ENCODE results near the gene LRP11. TPM values are rescaled to one million over a fixed set of nuclear protein-coding genes. Genes with fewer than 3 reads are reported as not detected.

LRP11 gene
- total RNA-seq, 5 donors from 2014 or later (not counting 1 experiment from before 2014, with no cell fraction given), result 2.1 to 4.3 (median 2.7) TPM; not detected in 1

- Mint-ChIP-seq H3K9me3 (no peaks in the 10 kb centered on the region), H3K4me1 (peaks cover 0 to 11% (median 6%) of the 10 kb centered on the region in 3 donors), H3K4me3 (no peak overlapping the region), H3K27ac (no peak overlapping the region), H3K36me3 (no peaks in the 10 kb centered on the region), H3K27me3 (peaks cover 8 to 23% of the 10 kb centered on the region in 2 donors)
- H3K36me3 ChIP-seq (ENCODE audit: control insufficient read depth in 2 of 2, extremely low read depth in 1 of 2, insufficient read depth in 1 of 2, low read length in 1 of 2), result no peaks in the 10 kb centered on the region
- CTCF ChIA-PET, result no interaction called here
- H3K27me3 ChIP-seq (replicated peaks in 1 of 2; ENCODE audit: control insufficient read depth in 2 of 2, extremely low read depth in 1 of 2, insufficient read depth in 2 of 2, low read length in 1 of 2), result peaks cover 2 to 19% of the 10 kb centered on the region in 2 experiments
- POLR2A ChIA-PET, result no interaction called here
- H3K27ac ChIP-seq (ENCODE audit: low read length), result no peak overlapping the region
- H3K9me3 ChIP-seq, result no peaks in the 10 kb centered on the region
- H3K4me3 ChIP-seq (ENCODE audit: control insufficient read depth in 1 of 2, extremely low read depth in 1 of 2, low read length in 1 of 2), result no peak overlapping the region
- 100% methylated on average over 2 of the region's 7 CpGs for WGBS (ENCODE audit: insufficient coverage)
- ATAC-seq (replicated peaks in 1 of 4) (no peak), DNase-seq (no peak)
- peaks cover 0 to 10% of the 10 kb centered on the region in 2 experiments for H3K4me1 ChIP-seq (ENCODE audit: control insufficient read depth in 1 of 2, extremely low read depth in 1 of 2, insufficient read depth in 2 of 2, low read length in 2 of 2)
These were observed 4.8 kb downstream of the LRP11 start for GRCh38 chr6:149859368-149859767.

GRCh38 chr6:149857541-149857940 lies 6.6 kb downstream of the LRP11 start:
- POLR2A ChIA-PET, result no interaction called here
- Mint-ChIP-seq H3K27me3 (peaks cover 8 to 23% of the 10 kb centered on the region in 2 donors), H3K9me3 (no peaks in the 10 kb centered on the region), H3K4me3 (no peak overlapping the region), H3K27ac (no peak overlapping the region), H3K4me1 (peaks cover 2 to 11% (median 4%) of the 10 kb centered on the region in 3 donors), H3K36me3 (no peaks in the 10 kb centered on the region)
- peaks cover 2 to 24% of the 10 kb centered on the region in 2 experiments for H3K27me3 ChIP-seq (replicated peaks in 1 of 2; ENCODE audit: control insufficient read depth in 2 of 2, extremely low read depth in 1 of 2, insufficient read depth in 2 of 2, low read length in 1 of 2)
- WGBS (ENCODE audit: insufficient coverage), result 95% methylated on average over 3 of the region's 5 CpGs
- no peak for DNase-seq
- peaks cover under 1 to 2% of the 10 kb centered on the region in 2 experiments for H3K4me1 ChIP-seq (ENCODE audit: control insufficient read depth in 1 of 2, extremely low read depth in 1 of 2, insufficient read depth in 2 of 2, low read length in 2 of 2)
- CTCF ChIA-PET, result interaction anchor here in 1 of 2 donors (1.5 kb wide), 1 partner anchor 48 kb away, joined by 3 read pairs; no protein-coding TSS in a partner anchor
- no peak overlapping the region for H3K27ac ChIP-seq (ENCODE audit: low read length)
- H3K4me3 ChIP-seq (ENCODE audit: control insufficient read depth in 1 of 2, extremely low read depth in 1 of 2, low read length in 1 of 2), result no peak overlapping the region
- no peaks in the 10 kb centered on the region for H3K9me3 ChIP-seq
- no peak for ATAC-seq (replicated peaks in 1 of 4)
- no peaks in the 10 kb centered on the region for H3K36me3 ChIP-seq (ENCODE audit: control insufficient read depth in 2 of 2, extremely low read depth in 1 of 2, insufficient read depth in 1 of 2, low read length in 1 of 2)

GRCh38 chr6:149856256-149856994 lies 7.7 kb downstream of the LRP11 start:
- Mint-ChIP-seq H3K4me1 (peaks cover 10 to 15% (median 12%) of the 10 kb centered on the region in 3 donors), H3K4me3 (no peak overlapping the region), H3K27ac (no peak overlapping the region), H3K27me3 (peaks cover 4 to 23% of the 10 kb centered on the region in 2 donors), H3K36me3 (no peaks in the 10 kb centered on the region), H3K9me3 (no peaks in the 10 kb centered on the region)
- Histone ChIP-seq H3K9me3 (no peaks in the 10 kb centered on the region), H3K4me1 (ENCODE audit: control insufficient read depth in 1 of 2, extremely low read depth in 1 of 2, insufficient read depth in 2 of 2, low read length in 2 of 2) (peaks cover 2 to 3% of the 10 kb centered on the region in 2 experiments), H3K4me3 (ENCODE audit: control insufficient read depth in 1 of 2, extremely low read depth in 1 of 2, low read length in 1 of 2) (no peak overlapping the region), H3K36me3 (ENCODE audit: control insufficient read depth in 2 of 2, extremely low read depth in 1 of 2, insufficient read depth in 1 of 2, low read length in 1 of 2) (no peaks in the 10 kb centered on the region), H3K27ac (ENCODE audit: low read length) (no peak overlapping the region), H3K27me3 (replicated peaks in 1 of 2; ENCODE audit: control insufficient read depth in 2 of 2, extremely low read depth in 1 of 2, insufficient read depth in 2 of 2, low read length in 1 of 2) (peaks cover 2 to 20% of the 10 kb centered on the region in 2 experiments)
- no peak for ATAC-seq (replicated peaks in 1 of 4)
- WGBS (ENCODE audit: insufficient coverage), result 97% methylated on average over 5 of the region's 10 CpGs
- no peak for DNase-seq
- CTCF ChIA-PET, result interaction anchor here in 1 of 2 donors (1.5 kb wide), 1 partner anchor 49 kb away, joined by 3 read pairs; no protein-coding TSS in a partner anchor
- POLR2A ChIA-PET, result no interaction called here

GRCh38 chr6:149855741-149856140 lies 8.4 kb downstream of the LRP11 start:
- H3K27ac Mint-ChIP-seq, result no peak overlapping the region
- H3K27me3 Mint-ChIP-seq, result peaks cover 0 to 18% of the 10 kb centered on the region in 2 donors
- Histone ChIP-seq H3K27me3 (replicated peaks in 1 of 2; ENCODE audit: control insufficient read depth in 2 of 2, extremely low read depth in 1 of 2, insufficient read depth in 2 of 2, low read length in 1 of 2) (peaks cover 1 to 19% of the 10 kb centered on the region in 2 experiments), H3K36me3 (ENCODE audit: control insufficient read depth in 2 of 2, extremely low read depth in 1 of 2, insufficient read depth in 1 of 2, low read length in 1 of 2) (no peaks in the 10 kb centered on the region), H3K4me3 (ENCODE audit: control insufficient read depth in 1 of 2, extremely low read depth in 1 of 2, low read length in 1 of 2) (no peak overlapping the region), H3K4me1 (ENCODE audit: control insufficient read depth in 1 of 2, extremely low read depth in 1 of 2, insufficient read depth in 2 of 2, low read length in 2 of 2) (peaks cover 2 to 3% of the 10 kb centered on the region in 2 experiments), H3K9me3 (no peaks in the 10 kb centered on the region), H3K27ac (ENCODE audit: low read length) (no peak overlapping the region)
- H3K36me3 Mint-ChIP-seq, result no peaks in the 10 kb centered on the region
- no peak for DNase-seq
- ChIA-PET CTCF (no interaction called here), POLR2A (no interaction called here)
- peaks cover 10 to 16% (median 14%) of the 10 kb centered on the region in 3 donors for H3K4me1 Mint-ChIP-seq
- no peak overlapping the region for H3K4me3 Mint-ChIP-seq
- no peak for ATAC-seq (replicated peaks in 1 of 4)
- WGBS (ENCODE audit: insufficient coverage), result no CpG with 5 or more reads among the region's 2 CpGs
- no peaks in the 10 kb centered on the region for H3K9me3 Mint-ChIP-seq

GRCh38 chr6:149855040-149855654 lies 9.0 kb downstream of the LRP11 start:
- no peak for ATAC-seq (replicated peaks in 1 of 4)
- Mint-ChIP-seq H3K27ac (no peak overlapping the region), H3K4me3 (no peak overlapping the region), H3K9me3 (no peaks in the 10 kb centered on the region), H3K4me1 (peaks cover 10 to 16% (median 14%) of the 10 kb centered on the region in 3 donors), H3K27me3 (peaks cover 0 to 18% of the 10 kb centered on the region in 2 donors), H3K36me3 (no peaks in the 10 kb centered on the region)
- peaks cover 2 to 3% of the 10 kb centered on the region in 2 experiments for H3K4me1 ChIP-seq (ENCODE audit: control insufficient read depth in 1 of 2, extremely low read depth in 1 of 2, insufficient read depth in 2 of 2, low read length in 2 of 2)
- H3K36me3 ChIP-seq (ENCODE audit: control insufficient read depth in 2 of 2, extremely low read depth in 1 of 2, insufficient read depth in 1 of 2, low read length in 1 of 2), result no peaks in the 10 kb centered on the region
- POLR2A ChIA-PET, result no interaction called here
- WGBS (ENCODE audit: insufficient coverage), result 80% methylated on average over 1 of the region's 5 CpGs
- no peak for DNase-seq
- CTCF ChIA-PET, result no interaction called here
- H3K9me3 ChIP-seq, result no peaks in the 10 kb centered on the region
- H3K27ac ChIP-seq (ENCODE audit: low read length), result no peak overlapping the region
- H3K4me3 ChIP-seq (ENCODE audit: control insufficient read depth in 1 of 2, extremely low read depth in 1 of 2, low read length in 1 of 2), result no peak overlapping the region
- H3K27me3 ChIP-seq (replicated peaks in 1 of 2; ENCODE audit: control insufficient read depth in 2 of 2, extremely low read depth in 1 of 2, insufficient read depth in 2 of 2, low read length in 1 of 2), result peaks cover 0 to 14% of the 10 kb centered on the region in 2 experiments

GRCh38 chr6:149854532-149854931 lies 9.6 kb downstream of the LRP11 start:
- peaks cover 10 to 16% (median 14%) of the 10 kb centered on the region in 3 donors for H3K4me1 Mint-ChIP-seq
- no peaks in the 10 kb centered on the region for H3K36me3 Mint-ChIP-seq
- peaks cover 2 to 3% of the 10 kb centered on the region in 2 experiments for H3K4me1 ChIP-seq (ENCODE audit: control insufficient read depth in 1 of 2, extremely low read depth in 1 of 2, insufficient read depth in 2 of 2, low read length in 2 of 2)
- WGBS (ENCODE audit: insufficient coverage), result 71% methylated on average over 5 of the region's 6 CpGs
- no peak overlapping the region for H3K27ac ChIP-seq (ENCODE audit: low read length)
- H3K27me3 ChIP-seq (replicated peaks in 1 of 2; ENCODE audit: control insufficient read depth in 2 of 2, extremely low read depth in 1 of 2, insufficient read depth in 2 of 2, low read length in 1 of 2), result peaks cover 0 to 11% of the 10 kb centered on the region in 2 experiments
- ATAC-seq (replicated peaks in 1 of 4) (no peak), DNase-seq (no peak)
- POLR2A ChIA-PET, result no interaction called here
- H3K36me3 ChIP-seq (ENCODE audit: control insufficient read depth in 2 of 2, extremely low read depth in 1 of 2, insufficient read depth in 1 of 2, low read length in 1 of 2), result no peaks in the 10 kb centered on the region
- CTCF ChIA-PET, result interaction anchor here in 1 of 2 donors (1.0 kb wide), 1 partner anchor 16 kb away, joined by 3 read pairs; no protein-coding TSS in a partner anchor
- no peak overlapping the region for H3K4me3 Mint-ChIP-seq
- no peak overlapping the region for H3K27ac Mint-ChIP-seq
- H3K27me3 Mint-ChIP-seq, result peaks cover 0 to 21% of the 10 kb centered on the region in 2 donors
- H3K4me3 ChIP-seq (ENCODE audit: control insufficient read depth in 1 of 2, extremely low read depth in 1 of 2, low read length in 1 of 2), result no peak overlapping the region
- no peaks in the 10 kb centered on the region for H3K9me3 Mint-ChIP-seq
- H3K9me3 ChIP-seq, result no peaks in the 10 kb centered on the region

Data from T-cell (primary cell).